ENCODE measurements around the gene ACAT1.

DNA sequence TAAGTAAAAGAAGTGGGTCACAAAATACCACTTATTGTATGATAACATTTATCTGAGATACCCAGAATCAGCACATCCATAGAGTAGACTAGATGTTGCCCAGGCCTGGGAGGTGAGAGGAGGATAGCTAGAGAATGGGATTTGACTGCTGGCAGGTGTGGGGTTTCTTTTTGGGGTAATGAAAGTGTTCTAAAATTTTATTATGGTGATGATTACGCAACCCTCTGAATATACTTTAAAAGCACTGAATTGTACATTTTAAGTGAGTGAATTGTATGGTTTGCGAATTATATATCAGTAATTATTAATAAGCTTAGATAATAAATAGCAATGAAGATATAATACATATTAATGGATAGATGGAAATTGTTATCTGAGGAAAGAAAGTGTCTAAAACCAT lies 35.7 kb upstream of the ACAT1 start:
- TF ChIP-seq, protein P1, sequence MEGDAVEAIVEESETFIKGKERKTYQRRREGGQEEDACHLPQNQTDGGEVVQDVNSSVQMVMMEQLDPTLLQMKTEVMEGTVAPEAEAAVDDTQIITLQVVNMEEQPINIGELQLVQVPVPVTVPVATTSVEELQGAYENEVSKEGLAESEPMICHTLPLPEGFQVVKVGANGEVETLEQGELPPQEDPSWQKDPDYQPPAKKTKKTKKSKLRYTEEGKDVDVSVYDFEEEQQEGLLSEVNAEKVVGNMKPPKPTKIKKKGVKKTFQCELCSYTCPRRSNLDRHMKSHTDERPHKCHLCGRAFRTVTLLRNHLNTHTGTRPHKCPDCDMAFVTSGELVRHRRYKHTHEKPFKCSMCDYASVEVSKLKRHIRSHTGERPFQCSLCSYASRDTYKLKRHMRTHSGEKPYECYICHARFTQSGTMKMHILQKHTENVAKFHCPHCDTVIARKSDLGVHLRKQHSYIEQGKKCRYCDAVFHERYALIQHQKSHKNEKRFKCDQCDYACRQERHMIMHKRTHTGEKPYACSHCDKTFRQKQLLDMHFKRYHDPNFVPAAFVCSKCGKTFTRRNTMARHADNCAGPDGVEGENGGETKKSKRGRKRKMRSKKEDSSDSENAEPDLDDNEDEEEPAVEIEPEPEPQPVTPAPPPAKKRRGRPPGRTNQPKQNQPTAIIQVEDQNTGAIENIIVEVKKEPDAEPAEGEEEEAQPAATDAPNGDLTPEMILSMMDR (IDR thresholded peaks at IDR 0.05), result no peak
- TF ChIP-seq POLR2A (IDR thresholded peaks at IDR 0.05), result no peak
